GM19324 (cell line): ENCODE results near the gene TGM3.
"Not testable (repeated sequence)": the region's sequence is repeated elsewhere in the genome, so short reads cannot be mapped to it uniquely, and the experiment has no call there.

ENCODE experiments used
- ATAC-seq: cut with Tn5 transposase; IDR thresholded peaks from one replicate; pipeline ENCODE4 v1.9.1; 2021; ENCODE audit warnings: mild to moderate bottlenecking, moderate library complexity; ENCODE audit not compliant: unreplicated experiment, low FRiP score

TGM3 gene, protein sequence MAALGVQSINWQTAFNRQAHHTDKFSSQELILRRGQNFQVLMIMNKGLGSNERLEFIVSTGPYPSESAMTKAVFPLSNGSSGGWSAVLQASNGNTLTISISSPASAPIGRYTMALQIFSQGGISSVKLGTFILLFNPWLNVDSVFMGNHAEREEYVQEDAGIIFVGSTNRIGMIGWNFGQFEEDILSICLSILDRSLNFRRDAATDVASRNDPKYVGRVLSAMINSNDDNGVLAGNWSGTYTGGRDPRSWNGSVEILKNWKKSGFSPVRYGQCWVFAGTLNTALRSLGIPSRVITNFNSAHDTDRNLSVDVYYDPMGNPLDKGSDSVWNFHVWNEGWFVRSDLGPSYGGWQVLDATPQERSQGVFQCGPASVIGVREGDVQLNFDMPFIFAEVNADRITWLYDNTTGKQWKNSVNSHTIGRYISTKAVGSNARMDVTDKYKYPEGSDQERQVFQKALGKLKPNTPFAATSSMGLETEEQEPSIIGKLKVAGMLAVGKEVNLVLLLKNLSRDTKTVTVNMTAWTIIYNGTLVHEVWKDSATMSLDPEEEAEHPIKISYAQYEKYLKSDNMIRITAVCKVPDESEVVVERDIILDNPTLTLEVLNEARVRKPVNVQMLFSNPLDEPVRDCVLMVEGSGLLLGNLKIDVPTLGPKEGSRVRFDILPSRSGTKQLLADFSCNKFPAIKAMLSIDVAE

DNA sequence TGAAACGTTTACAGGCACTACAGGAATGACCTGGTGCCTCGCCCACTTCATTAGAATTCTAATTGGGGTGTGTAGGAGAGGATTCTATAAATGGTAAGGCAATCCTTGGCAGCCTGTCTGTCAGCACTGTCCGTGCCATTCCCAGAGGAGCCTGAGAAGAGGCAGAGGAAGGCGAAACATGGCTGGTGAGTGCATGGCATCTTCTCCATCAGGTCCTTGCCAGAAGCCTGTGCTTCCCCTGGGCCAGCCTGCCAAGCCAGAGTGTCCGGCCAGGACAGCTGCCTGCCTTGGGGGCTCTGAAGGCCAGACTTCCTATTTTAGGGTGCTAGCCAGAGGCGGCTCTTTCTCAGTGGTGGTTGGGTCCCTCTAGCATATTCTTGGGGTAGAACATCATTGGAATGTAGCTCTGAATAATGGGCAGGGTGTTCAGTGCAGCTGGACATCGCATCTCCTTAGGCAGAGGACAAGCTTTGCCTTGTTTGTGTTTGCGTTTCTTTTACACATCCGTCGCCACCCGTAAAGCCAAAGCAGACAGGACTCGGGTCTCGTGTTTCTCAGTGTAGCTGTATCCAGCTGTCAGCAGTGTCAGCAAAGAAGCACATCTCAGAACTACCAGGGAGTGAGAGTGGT lies at the start of gene TGM3:
Gene TGM3 (plus strand): TSS at position 116 of the 630 bp plus-strand sequence. CDS start 63 bp downstream, at position 179.
- no peak for ATAC-seq

DNA sequence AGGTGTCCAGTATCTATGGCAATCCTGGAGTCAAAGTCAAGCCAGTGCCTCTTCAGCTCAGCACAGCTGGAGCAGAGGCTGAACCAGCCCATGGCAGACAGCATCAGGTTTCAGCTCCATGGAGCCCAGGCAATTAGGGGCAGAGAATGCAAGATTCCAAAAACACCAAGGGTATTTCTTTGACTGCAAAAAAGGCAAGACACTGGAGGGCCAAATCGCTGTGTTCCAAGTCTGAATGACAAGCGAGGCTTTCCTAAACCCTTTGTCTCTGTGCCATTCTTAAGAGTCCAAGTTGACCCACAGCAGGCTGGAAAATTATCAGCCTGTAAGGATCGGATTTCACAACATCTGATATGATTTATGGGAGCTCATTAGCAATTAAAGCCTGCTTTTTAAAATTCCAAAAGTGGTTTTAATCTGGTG lies 49.7 kb upstream of the TGM3 start:
- no peak for ATAC-seq

DNA sequence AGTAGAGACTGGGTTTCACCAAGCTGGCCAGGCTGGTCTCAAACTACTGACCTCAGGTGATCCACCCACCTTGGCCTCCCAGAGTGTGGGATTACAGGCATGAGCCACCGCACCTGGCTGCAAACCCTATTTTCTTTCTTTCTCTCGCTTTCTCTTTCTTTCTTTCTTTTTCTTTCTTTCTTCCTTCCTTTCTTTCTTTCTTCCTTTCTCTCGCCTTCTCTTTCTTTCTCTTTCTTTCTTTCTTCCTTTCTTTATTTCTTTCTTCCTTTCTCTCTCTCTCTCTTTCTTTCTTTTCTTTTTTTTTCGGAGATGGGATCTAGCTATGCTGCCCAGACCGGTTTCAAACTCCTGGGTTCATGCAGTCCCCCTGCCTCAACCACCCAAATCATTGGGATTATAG lies 47.0 kb upstream of the TGM3 start:
- ATAC-seq = no peak

DNA sequence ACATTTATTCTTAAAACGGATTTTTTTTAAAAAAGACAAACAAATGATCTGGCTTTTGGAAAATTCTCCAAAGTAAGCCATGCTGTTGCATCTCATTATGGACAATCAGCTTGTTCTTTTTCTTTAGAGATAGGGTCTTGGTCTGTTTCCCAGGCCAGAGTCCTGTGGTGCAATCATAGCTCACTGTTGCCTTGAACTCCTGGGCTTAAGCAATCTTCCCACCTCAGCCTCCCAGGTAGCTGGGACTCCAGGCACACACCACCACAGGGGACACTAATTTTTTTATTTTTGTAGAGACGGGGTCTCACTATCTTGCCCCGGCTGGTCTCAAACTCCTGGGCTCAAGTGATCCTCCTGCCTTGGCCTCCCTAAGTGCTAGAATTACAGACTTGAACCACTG lies 45.9 kb upstream of the TGM3 start:
- no peak for ATAC-seq

- no peak for ATAC-seq
Measured at GRCh38 chr20:2252419-2252997, 43.3 kb upstream of the TGM3 start.

DNA sequence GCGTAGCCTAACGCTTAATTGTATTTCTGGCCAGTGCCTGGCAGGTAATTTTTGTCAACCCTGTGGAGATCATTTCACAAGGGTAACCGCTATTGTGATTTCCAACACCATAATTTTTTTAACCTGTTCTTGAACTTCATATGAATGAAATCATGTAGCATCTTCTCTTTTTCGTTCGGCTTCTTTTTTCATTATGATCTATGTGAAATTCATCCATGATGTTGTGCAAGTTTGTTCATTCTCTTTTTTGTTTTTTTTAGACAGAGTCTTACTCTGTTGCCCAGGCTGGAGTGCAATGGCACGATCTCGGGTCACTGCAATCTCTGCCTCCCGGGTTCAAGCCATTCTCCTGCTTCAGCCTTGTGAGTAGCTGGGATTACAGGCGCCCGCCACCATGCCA lies 42.5 kb upstream of the TGM3 start:
- no peak for ATAC-seq

GRCh38 chr20:2254333-2254732 lies 41.5 kb upstream of the TGM3 start:
- ATAC-seq = no peak

- ATAC-seq = no peak
Measured at GRCh38 chr20:2255926-2256531, 39.8 kb upstream of the TGM3 start.

- ATAC-seq = no peak
Measured at GRCh38 chr20:2259731-2260130, 36.1 kb upstream of the TGM3 start.

DNA sequence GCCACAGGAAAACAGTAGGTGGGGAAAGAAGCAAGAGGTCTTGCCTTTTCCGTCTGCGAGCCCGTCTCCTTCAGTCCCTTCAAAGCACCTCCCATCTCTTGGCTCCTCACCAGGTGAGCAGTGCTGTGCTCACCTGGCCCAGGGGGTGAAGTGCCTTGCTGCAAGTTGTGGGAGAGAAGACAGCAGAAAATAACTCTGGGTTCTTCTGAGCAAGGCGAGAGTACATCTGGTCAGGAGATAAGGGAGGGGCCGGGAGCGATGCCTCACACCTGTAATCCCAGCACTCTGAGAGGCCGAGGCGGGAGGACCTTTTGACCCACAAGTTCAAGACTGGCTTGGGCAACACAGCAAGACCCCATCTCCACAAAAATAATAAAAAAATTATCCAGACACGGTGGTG lies 35.6 kb upstream of the TGM3 start:
- ATAC-seq = no peak

- ATAC-seq = no peak
Measured at GRCh38 chr20:2261046-2261485, 34.7 kb upstream of the TGM3 start.

- ATAC-seq = no peak
Measured at GRCh38 chr20:2261629-2262028, 34.2 kb upstream of the TGM3 start.

- no peak for ATAC-seq
Measured at GRCh38 chr20:2264118-2264517, 31.7 kb upstream of the TGM3 start.

GRCh38 chr20:2264621-2265374 lies 31.0 kb upstream of the TGM3 start:
- not testable (repeated sequence) for ATAC-seq

- no peak for ATAC-seq
Measured at GRCh38 chr20:2273634-2274302, 22.0 kb upstream of the TGM3 start.

DNA sequence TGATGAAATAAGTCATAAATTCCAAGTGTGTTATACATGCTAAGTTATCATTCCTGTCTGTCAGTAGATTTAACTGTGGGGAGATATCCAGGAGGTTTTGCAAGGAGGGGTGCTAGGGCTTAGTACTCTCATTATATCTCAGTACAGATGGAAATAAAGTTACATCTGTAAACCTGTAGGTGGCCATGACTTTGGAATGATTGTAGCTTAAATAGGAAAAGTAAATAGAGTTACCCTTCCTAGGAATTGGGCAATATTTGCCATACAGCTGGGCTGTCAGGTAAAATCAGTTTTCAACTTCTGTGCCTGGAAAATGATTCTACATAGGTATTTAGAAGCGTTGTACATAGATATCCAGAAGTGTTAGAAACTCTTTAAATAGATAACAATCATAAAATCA lies 19.8 kb upstream of the TGM3 start:
- no peak for ATAC-seq

DNA sequence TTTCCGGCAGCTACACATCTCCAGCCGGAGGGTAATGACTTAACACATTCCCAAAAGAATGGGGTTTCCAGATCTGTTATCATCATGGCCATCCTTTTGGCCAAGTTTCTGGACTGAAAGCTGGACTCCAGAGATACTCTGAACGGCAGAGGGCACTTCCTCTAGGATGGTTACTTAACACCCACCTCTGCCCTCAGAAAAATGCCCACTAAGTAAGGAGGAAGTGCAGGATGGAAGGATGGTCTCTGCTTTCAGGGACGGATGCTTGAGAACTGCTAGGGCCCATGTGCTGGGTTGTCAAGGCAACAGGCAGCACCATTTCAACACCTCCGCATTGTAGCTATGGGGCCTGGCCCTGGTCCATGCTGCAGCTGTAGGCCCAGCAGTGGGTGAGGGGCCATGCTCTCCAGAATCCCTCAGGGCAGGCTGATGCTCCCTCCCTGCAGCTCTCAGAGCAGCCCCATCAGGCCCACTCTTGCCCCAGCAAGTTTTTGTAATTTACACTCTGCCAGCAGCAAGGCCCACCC lies 16.5 kb upstream of the TGM3 start:
- no peak for ATAC-seq

DNA sequence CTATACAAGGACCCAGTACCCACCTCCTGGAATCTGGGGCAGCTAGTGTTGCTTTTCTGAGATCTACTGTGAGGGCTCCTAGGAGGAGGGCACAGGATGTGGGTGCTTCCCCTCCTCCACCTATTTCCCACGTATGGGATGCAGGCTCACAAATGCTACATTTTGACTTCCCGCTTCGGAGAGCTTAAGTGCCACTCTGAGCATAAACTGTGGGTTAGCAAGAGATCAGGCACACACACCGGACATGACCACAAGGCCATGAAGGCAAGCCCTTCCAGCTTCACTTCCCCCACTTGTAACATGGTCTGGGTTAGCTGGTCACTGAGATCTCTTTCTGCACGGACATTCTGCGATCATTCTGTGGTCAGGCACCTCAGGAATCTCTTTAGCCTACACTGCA lies 15.7 kb upstream of the TGM3 start:
- ATAC-seq = no peak

DNA sequence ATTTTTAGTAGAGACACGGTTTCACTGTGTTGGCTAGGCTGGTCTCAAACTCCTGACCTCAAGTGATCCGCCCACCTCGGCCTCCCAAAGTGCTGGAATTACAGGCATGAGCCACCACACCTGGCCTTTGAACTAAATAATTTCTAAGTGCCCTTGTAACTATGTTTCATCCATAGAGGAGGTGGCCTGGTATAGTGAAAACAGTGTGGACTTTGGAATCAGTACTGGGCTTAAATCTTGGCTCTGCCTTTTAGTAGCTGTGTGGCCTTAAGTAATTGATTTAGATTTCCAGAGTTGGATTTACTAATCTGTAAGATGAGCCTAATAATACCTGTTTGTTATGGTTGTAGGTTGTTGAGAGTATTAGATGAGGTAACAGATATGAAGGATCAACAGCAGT lies 14.2 kb upstream of the TGM3 start:
- no peak for ATAC-seq
